Gastroesophageal sphincter (tissue), 3 donors: Measurements from ENCODE around the gene TTLL8.

Experiments
- CTCF ChIP-seq, 4 experiments: fragments of 200-600 bp in 2 of 4; fragments of 450-650 bp in 2 of 4; sonication (generic) in 1 of 4; IDR thresholded peaks; one replicate each; pipeline ENCODE4 v1.5.1; 2017 to 2019; ENCODE audit warnings: antibody characterized with exemption in 4 of 4, mild to moderate bottlenecking in 2 of 4, moderate library complexity in 2 of 4
- EP300 ChIP-seq: sonication (generic); formaldehyde crosslinking; IDR thresholded peaks from one replicate; pipeline ENCODE4 v1.6.1; 2017; ENCODE audit warnings: antibody characterized with exemption, mild to moderate bottlenecking

DNA sequence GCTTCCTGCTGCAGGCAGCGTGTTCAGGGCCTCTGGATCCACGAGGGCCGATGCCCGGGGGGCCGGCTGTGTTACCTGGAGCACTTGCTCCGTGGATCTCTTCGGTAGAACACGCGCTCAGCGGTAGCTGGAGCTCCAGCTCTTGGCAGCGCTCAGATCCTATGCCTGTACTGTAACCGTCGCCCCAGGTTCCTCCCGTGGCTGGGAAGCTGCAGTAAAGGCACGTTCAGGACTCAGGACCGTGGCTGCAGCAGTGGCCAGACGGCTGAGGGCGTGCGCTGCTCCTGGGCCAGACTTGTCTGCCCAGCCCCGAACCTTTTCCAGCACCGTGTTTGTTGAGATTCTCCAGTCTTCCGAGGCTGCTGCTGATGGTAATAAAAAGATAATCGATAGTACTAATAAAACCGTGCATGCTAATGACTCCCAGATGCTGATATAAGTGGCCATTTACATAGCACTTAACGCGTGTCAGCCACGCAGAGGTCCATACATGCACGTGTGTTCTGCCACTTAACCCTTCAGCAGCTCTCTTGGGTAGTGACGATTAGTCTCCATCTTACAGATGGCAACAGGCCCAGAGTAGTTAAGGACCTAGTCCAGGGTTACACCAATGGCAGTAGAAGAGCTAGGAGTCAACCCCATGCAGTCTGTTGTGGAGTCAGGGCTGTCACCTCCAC, 33.1 kb upstream of the TTLL8 start:
- TF ChIP-seq CTCF (IDR thresholded peaks at IDR 0.05) = no peak
- TF ChIP-seq EP300 = no peak
